A549 (cell line): Measurements from ENCODE around the gene ITGA11.

Experiments
- MAFK ChIP-seq: fragments of 450-650 bp; IDR thresholded peaks from 2 replicates; pipeline ENCODE4 v1.6.1; 2014; ENCODE audit not compliant: partially characterized antibody
- POLR2A ChIP-seq: IDR thresholded peaks from 2 replicates; pipeline ENCODE4 v1.6.1; 2012; ENCODE audit warnings: mild to moderate bottlenecking, low read length
- POLR2AphosphoS2 ChIP-seq: conservative IDR thresholded peaks from 2 replicates; pipeline ENCODE4 v1.6.1; 2012; ENCODE audit warnings: low read length, improper control_type of control experiment, inconsistent platforms
- RARB ChIP-seq: fragments of 250-450 bp; sonication (Bioruptor Pico); IDR thresholded peaks from 2 replicates; pipeline ENCODE4 v1.8.0; 2021; ENCODE audit warnings: mild to moderate bottlenecking, moderate library complexity
- RFX5 ChIP-seq: fragments of 450-650 bp; IDR thresholded peaks from 2 replicates; pipeline ENCODE4 v1.7.1; 2014; ENCODE audit warnings: antibody characterized with exemption, mild to moderate bottlenecking, moderate library complexity
- TF ChIP-seq, protein P1 (sequence below): fragments of 200-600 bp; sonication (generic); IDR thresholded peaks from 2 replicates; pipeline ENCODE4 v1.6.1; 2016; ENCODE audit warnings: antibody characterized with exemption, mild to moderate bottlenecking, moderate library complexity

DNA sequence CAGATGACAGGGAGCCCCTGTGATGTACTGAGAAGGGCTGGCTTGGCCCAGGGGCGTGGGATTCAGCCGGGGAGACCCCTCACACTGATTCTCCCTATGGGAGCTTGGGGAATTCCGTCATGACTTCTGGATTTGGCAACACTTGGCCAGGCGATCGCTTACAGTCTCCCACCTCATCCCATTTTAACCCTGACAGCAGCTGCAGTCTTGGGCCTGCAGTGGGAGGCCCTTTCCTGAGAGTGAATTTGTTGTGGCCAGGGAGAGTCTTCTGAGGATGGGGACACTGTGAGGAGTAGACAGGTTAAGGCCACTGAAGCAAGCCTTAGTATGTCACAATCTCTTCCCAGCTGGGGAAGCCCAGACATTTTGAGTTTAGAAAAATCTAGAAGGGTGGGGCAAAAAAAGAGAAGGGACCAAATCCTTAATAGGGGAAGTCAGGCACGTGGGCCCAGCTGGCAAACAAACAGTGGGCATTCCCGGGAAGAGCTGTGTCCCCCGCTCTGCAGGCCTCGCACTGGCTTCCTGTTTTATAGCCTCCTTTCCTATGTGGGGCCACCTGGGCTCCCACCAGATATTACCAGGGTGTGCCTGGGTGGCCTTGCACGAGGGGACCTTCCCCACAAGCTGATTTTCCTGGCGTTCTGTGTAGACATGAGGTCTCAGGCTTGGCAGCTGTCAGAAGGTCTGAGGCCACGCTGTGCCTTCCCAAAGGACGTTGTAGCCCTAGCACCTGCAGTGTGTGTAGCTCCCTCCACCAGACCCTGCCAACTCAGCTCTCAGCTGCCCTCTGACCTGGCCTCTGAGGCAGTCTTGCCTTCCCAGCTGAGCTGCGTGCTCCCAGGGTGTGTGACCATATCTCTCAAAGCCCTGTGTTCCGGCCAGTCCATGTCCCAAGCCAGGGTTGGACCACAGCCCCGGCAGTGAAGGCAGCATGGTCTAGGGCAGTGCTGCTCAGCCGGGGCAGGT is 89.9 kb downstream of the ITGA11 start:
- TF ChIP-seq RARB (CRISPR knock-in tag) (no peak), RFX5 (no peak), POLR2A (no peak), MAFK (no peak), POLR2AphosphoS2 (no peak)
- TF ChIP-seq, protein P1, sequence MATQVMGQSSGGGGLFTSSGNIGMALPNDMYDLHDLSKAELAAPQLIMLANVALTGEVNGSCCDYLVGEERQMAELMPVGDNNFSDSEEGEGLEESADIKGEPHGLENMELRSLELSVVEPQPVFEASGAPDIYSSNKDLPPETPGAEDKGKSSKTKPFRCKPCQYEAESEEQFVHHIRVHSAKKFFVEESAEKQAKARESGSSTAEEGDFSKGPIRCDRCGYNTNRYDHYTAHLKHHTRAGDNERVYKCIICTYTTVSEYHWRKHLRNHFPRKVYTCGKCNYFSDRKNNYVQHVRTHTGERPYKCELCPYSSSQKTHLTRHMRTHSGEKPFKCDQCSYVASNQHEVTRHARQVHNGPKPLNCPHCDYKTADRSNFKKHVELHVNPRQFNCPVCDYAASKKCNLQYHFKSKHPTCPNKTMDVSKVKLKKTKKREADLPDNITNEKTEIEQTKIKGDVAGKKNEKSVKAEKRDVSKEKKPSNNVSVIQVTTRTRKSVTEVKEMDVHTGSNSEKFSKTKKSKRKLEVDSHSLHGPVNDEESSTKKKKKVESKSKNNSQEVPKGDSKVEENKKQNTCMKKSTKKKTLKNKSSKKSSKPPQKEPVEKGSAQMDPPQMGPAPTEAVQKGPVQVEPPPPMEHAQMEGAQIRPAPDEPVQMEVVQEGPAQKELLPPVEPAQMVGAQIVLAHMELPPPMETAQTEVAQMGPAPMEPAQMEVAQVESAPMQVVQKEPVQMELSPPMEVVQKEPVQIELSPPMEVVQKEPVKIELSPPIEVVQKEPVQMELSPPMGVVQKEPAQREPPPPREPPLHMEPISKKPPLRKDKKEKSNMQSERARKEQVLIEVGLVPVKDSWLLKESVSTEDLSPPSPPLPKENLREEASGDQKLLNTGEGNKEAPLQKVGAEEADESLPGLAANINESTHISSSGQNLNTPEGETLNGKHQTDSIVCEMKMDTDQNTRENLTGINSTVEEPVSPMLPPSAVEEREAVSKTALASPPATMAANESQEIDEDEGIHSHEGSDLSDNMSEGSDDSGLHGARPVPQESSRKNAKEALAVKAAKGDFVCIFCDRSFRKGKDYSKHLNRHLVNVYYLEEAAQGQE, result no peak
